Measurements from ENCODE around the gene PRR35.
"Not testable (repeated sequence)": the region's sequence is repeated elsewhere in the genome, so short reads cannot be mapped to it uniquely, and the experiment has no call there.

PRR35 gene

DNA sequence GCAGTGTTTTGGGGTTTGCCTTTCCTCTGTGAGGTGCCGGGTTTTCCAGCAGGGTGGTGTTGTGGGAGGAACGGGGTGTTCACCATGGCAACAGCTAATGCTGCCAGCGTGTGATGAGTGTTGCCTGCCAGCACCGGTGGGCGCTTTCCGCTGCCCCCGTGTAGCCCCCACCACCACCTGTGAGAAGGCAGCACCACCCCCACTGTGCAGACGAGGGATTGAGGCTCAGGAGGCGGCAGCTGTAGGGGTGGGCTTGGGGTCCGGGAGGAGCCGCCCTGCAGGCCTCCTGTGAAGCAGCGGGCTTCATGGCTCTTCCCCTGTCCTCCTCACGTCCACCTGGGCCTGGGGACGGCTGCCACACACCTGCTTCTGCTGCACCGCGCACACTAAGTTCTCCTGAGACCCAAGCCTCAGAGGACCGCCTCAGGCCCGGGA lies 34.9 kb downstream of the PRR35 start:
- in situ Hi-C loops (cut with HindIII; ENCODE audit: low sequenced_read_pairs) = no loop called here
- DNase-seq (ENCODE audit: low read depth, low spot score) = no peak
- TF ChIP-seq, protein P1, sequence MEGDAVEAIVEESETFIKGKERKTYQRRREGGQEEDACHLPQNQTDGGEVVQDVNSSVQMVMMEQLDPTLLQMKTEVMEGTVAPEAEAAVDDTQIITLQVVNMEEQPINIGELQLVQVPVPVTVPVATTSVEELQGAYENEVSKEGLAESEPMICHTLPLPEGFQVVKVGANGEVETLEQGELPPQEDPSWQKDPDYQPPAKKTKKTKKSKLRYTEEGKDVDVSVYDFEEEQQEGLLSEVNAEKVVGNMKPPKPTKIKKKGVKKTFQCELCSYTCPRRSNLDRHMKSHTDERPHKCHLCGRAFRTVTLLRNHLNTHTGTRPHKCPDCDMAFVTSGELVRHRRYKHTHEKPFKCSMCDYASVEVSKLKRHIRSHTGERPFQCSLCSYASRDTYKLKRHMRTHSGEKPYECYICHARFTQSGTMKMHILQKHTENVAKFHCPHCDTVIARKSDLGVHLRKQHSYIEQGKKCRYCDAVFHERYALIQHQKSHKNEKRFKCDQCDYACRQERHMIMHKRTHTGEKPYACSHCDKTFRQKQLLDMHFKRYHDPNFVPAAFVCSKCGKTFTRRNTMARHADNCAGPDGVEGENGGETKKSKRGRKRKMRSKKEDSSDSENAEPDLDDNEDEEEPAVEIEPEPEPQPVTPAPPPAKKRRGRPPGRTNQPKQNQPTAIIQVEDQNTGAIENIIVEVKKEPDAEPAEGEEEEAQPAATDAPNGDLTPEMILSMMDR (IDR thresholded peaks at IDR 0.05; ENCODE audit: low read depth, low read length) = no peak
- no peak overlapping the region for H3K4me3 ChIP-seq (ENCODE audit: low read depth, low read length)

DNA sequence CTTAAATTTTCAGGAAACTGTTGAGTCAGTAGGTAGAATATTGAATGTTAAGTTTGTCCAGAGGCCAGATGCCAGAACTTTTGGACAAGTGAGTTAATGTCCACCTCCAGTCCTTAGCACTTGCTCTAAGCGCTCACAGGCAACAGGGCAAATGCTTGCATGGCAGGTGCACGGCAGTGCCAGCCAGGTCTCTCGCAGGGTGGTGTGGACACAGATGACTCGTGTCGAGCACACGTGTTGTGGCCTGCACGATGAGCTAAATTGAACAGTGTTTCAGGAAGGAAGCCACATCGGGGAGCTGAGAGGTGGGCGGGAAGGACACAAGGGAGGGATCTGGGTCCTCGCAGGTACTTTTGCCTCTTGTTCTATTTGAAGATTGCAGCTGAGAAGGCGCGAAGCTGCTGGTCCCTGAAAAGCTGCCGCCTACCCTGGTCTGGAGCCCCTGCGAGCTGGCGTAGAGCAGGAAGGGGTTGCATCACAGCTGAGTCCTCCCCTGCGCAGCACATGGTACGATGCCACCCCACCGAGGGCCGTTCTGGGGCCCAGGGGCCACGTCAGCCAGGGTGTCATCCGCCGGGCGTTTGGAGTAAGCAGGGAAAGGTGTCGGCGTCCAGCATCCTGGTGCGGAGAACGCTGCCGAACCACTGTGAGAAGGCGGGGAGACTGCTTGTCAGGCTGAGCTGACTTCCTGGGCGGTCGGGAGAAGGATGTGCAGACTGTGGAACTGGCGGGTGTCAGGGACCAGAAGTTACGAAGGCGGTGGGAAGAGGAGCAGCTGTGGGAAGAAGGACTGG lies 35.9 kb downstream of the PRR35 start:
- DNase-seq (ENCODE audit: low read depth, low spot score) = no peak
- in situ Hi-C loops (cut with HindIII; ENCODE audit: low sequenced_read_pairs) = no loop called here
- no peak overlapping the region for H3K4me3 ChIP-seq (ENCODE audit: low read depth, low read length)
- TF ChIP-seq, protein P1 (IDR thresholded peaks at IDR 0.05; ENCODE audit: low read depth, low read length) = no peak

DNA sequence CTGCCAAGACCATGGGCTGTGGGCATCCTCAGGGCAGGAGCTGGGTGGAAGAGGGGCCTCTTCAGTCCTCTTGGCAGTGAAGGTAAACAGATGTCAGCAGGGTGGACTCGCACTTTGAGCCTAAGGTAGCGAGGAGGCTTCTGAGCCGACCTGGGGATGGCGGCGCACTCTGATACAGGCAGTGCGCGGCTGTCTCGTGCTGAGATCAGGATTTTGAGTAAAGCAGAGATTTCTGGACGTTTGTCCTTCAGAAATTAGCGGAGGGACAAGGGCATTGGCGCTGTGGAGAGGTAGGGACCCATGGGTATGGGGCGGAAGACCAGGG lies 36.5 kb downstream of the PRR35 start:
- no peak for DNase-seq (ENCODE audit: low read depth, low spot score)
- TF ChIP-seq, protein P1 (IDR thresholded peaks at IDR 0.05; ENCODE audit: low read depth, low read length) = no peak
- in situ Hi-C loops (cut with HindIII; ENCODE audit: low sequenced_read_pairs) = no loop called here
- H3K4me3 ChIP-seq (ENCODE audit: low read depth, low read length) = no peak overlapping the region

DNA sequence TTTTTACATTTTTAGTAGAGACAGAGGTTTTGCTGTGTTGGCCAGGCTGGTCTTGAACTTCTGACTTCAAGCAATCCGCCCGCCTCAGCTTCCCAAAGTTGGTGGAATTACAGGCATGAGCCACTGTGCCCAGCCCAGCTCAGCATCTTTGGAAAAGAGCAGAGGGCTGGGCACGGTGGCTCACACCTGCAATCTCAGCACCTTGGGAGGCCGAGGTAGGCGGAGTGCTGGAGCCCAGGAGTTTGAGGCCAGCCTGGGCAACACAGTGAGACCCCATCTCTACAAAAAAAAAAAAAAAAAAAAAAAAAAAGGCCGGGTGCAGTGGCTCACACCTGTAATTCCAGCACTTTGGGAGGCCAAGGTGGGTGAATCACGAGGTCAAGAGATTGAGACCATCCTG lies 37.5 kb downstream of the PRR35 start:
- DNase-seq (ENCODE audit: low read depth, low spot score); in situ Hi-C loops (cut with HindIII; ENCODE audit: low sequenced_read_pairs); H3K4me3 ChIP-seq (ENCODE audit: low read depth, low read length): not testable (repeated sequence)

DNA sequence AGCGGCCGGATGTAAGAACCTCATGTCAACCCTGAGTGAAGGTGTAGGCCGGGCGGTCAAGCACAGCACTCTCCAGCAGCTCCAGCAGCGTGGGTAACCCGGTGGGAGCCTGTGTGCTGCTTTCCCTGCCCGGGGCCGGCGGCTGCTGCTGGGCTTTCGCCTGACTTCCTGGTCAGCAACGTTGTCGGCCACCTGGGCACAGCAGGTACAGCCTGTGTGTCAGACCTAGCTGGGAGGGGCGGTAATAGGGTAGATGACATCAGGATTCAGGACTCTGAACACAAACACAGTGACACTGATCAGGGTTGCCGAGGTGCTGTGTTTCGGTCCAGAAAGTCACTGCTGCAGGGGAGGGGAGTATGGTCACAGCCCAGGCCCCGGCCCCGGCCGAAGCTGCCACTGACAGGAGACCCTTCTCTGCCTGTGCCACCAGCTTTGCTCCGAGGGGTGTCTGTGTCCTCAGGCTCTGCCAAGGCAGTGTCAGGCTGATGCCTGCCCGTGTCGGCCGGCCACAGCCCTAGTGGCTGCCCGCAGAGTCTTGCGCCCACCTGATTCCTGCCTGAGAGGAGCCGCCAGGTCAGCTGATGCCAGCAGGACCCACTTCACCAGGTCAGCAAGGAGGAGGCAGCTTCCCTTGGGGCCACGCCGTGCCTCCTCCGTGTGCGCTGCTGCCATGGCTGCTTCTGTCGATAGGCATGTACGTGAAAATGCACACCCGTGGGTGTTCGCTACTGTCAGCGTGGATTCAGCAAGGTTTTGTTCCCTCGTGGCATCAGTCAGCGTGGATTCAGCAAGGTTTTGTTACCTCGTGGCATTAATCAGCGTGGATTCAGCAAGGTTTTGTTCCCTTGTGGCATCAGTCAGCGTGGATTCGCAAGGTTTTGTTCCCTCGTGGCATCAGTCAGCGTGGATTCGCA lies 38.9 kb downstream of the PRR35 start:
- no peak for DNase-seq (ENCODE audit: low read depth, low spot score)
- in situ Hi-C loops (cut with HindIII; ENCODE audit: low sequenced_read_pairs) = no loop called here
- no peak overlapping the region for H3K4me3 ChIP-seq (ENCODE audit: low read depth, low read length)
- TF ChIP-seq, protein P1 (IDR thresholded peaks at IDR 0.05; ENCODE audit: low read depth, low read length) = no peak

DNA sequence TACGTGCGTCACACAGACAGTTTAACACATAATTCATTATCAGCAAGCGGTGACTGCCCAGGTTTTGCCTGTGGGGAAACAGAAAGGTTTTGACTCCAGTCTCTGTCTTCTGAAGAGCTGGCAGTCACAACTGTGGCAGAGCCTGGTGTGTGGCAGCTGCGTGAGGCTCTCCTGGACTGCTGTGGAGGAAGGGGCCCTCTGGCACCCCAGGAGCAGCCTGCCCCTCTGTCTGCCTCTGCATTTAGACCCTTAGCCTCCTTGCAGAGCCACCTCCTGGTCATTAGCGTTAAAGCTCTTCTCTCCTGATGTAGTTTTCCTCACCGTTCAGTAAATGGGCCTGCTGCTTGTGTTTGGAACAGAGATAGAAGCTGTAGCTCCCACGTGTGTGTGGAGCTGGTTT lies 40.6 kb downstream of the PRR35 start:
- TF ChIP-seq, protein P1 (IDR thresholded peaks at IDR 0.05; ENCODE audit: low read depth, low read length) = peak; percentile 27
- no peak overlapping the region for H3K4me3 ChIP-seq (ENCODE audit: low read depth, low read length)
- in situ Hi-C loops (cut with HindIII; ENCODE audit: low sequenced_read_pairs) = no loop called here
- DNase-seq (ENCODE audit: low read depth, low spot score) = no peak

DNA sequence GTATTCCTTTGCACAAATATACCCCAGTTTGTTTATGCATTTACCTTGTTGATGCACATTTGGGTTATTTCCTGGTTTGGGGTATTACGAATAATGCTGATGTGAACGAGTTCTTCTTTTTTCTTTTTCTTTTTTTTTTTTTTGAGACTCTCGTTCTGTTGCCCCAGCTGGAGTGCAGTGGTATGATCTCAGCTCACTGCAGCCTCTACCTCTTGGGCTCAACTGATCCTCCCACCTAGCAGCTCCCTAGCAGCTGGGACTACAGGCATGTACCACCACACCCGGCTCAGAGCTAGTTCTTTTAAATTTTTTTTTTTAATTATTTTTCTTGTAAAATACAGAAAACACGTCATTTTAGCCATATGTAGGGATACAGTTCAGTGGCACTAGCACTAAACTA lies 43.7 kb downstream of the PRR35 start:
- H3K4me3 ChIP-seq (ENCODE audit: low read depth, low read length) = no peak overlapping the region
- in situ Hi-C loops (cut with HindIII; ENCODE audit: low sequenced_read_pairs) = no loop called here
- TF ChIP-seq, protein P1 (IDR thresholded peaks at IDR 0.05; ENCODE audit: low read depth, low read length) = no peak
- no peak for DNase-seq (ENCODE audit: low read depth, low spot score)
